MM.1S (cell line): ENCODE measurements around the gene CASQ1.

Experiments
- DNase-seq: peaks from one replicate; pipeline ENCODE4 v3.0.0-alpha.2; 2015
- H2AFZ ChIP-seq: fragments of 300-600 bp; sonication (generic); 2 replicates; pipeline ENCODE4 v1.6.0; 2016; ENCODE audit warnings: antibody characterized with exemption, low read length
- H3F3A ChIP-seq: fragments of 300-600 bp; sonication (generic); 2 replicates; pipeline ENCODE4 v1.6.1; 2016; ENCODE audit warnings: mild to moderate bottlenecking, antibody characterized with exemption, low read length, moderate library complexity, mixed read lengths; ENCODE audit not compliant: insufficient read depth
- H3K27ac ChIP-seq: fragments of 300-600 bp; sonication (generic); 2 replicates; pipeline ENCODE4 v1.5.1; 2016; ENCODE audit warnings: mild to moderate bottlenecking, low read length
- H3K27me3 ChIP-seq: fragments of 300-600 bp; sonication (generic); replicated peaks from 2 replicates; pipeline ENCODE4 v1.6.0; 2016; ENCODE audit warnings: low read length; ENCODE audit not compliant: insufficient read depth
- H3K36me3 ChIP-seq: fragments of 300-600 bp; sonication (generic); replicated peaks from 2 replicates; pipeline ENCODE4 v1.6.1; 2016; ENCODE audit warnings: mild to moderate bottlenecking, low read length, mixed read lengths; ENCODE audit not compliant: insufficient read depth
- H3K4me1 ChIP-seq: fragments of 300-600 bp; sonication (generic); 2 replicates; pipeline ENCODE4 v1.6.1; 2016; ENCODE audit warnings: low read length, mixed read lengths
- H3K4me2 ChIP-seq: fragments of 300-600 bp; sonication (generic); 2 replicates; pipeline ENCODE4 v1.6.0; 2016; ENCODE audit warnings: low read depth, low read length
- H3K4me3 ChIP-seq: fragments of 300-600 bp; sonication (generic); 2 replicates; pipeline ENCODE4 v1.5.1; 2016; ENCODE audit warnings: low read length, mixed read lengths
- H3K79me2 ChIP-seq: fragments of 300-600 bp; sonication (generic); 2 replicates; pipeline ENCODE4 v1.6.1; 2016; ENCODE audit warnings: mixed run types, low read length, mixed read lengths
- H3K9ac ChIP-seq: fragments of 300-600 bp; sonication (generic); 2 replicates; pipeline ENCODE4 v1.6.1; 2016; ENCODE audit warnings: low read length, mixed read lengths
- H3K9me2 ChIP-seq: fragments of 300-600 bp; sonication (generic); replicated peaks from 2 replicates; pipeline ENCODE4 v1.6.1; 2016; ENCODE audit warnings: mild to moderate bottlenecking, low read length, mixed read lengths; ENCODE audit not compliant: insufficient read depth
- H3K9me3 ChIP-seq: fragments of 300-600 bp; sonication (generic); replicated peaks from 2 replicates; pipeline ENCODE4 v1.6.1; 2016; ENCODE audit warnings: mild to moderate bottlenecking, low read length, mixed read lengths; ENCODE audit not compliant: insufficient read depth
- H4K20me1 ChIP-seq: fragments of 300-600 bp; sonication (generic); 2 replicates; pipeline ENCODE4 v1.6.1; 2016; ENCODE audit warnings: mild to moderate bottlenecking, low read length, moderate library complexity, mixed read lengths; ENCODE audit not compliant: insufficient read depth
- EZH2 ChIP-seq: fragments of 300-600 bp; sonication (generic); optimal IDR thresholded peaks from 2 replicates; pipeline ENCODE3; 2017; ENCODE audit warnings: low read depth, mild to moderate bottlenecking, antibody characterized with exemption, low read length, mixed read lengths
- EZH2phosphoT487 ChIP-seq: fragments of 300-600 bp; sonication (generic); IDR thresholded peaks from 2 replicates; pipeline ENCODE4 v1.6.1; 2018; ENCODE audit warnings: antibody characterized with exemption, low read length
- TF ChIP-seq, protein P1 (sequence below): fragments of 300-600 bp; sonication (generic); IDR thresholded peaks from 2 replicates; pipeline ENCODE4 v1.5.1; 2016; ENCODE audit warnings: antibody characterized with exemption, low read length, mixed read lengths

The CASQ1 gene

DNA sequence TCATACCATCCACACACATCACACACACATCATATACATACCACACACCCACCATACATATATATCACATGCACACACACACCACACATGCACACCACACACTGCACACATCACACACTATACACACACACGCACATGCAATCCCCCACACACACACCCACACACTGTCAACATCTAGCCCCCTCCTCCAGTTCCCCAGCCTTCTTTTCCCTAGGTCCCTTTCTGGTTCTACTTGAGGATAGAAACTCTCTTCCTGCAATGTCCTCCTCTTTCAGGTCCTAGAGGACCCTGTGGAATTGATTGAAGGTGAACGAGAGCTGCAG, 4.3 kb downstream of the CASQ1 start:
- H3K9ac ChIP-seq, result no peak overlapping the region
- no peak overlapping the region for H2AFZ ChIP-seq
- H4K20me1 ChIP-seq, result no peaks in the 10 kb centered on the region
- no peak for DNase-seq
- no peak overlapping the region for H3K4me3 ChIP-seq
- H3K4me1 ChIP-seq, result peaks cover 7% of the 10 kb centered on the region; the same call in 1 of the 2 replicates
- H3K4me2 ChIP-seq, result no peak overlapping the region
- H3K9me3 ChIP-seq, result no peaks in the 10 kb centered on the region
- H3K27ac ChIP-seq, result no peak overlapping the region
- H3K9me2 ChIP-seq, result no peaks in the 10 kb centered on the region
- TF ChIP-seq EZH2phosphoT487, result no peak
- TF ChIP-seq EZH2, result no peak
- TF ChIP-seq, protein P1, sequence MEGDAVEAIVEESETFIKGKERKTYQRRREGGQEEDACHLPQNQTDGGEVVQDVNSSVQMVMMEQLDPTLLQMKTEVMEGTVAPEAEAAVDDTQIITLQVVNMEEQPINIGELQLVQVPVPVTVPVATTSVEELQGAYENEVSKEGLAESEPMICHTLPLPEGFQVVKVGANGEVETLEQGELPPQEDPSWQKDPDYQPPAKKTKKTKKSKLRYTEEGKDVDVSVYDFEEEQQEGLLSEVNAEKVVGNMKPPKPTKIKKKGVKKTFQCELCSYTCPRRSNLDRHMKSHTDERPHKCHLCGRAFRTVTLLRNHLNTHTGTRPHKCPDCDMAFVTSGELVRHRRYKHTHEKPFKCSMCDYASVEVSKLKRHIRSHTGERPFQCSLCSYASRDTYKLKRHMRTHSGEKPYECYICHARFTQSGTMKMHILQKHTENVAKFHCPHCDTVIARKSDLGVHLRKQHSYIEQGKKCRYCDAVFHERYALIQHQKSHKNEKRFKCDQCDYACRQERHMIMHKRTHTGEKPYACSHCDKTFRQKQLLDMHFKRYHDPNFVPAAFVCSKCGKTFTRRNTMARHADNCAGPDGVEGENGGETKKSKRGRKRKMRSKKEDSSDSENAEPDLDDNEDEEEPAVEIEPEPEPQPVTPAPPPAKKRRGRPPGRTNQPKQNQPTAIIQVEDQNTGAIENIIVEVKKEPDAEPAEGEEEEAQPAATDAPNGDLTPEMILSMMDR, result no peak
- H3K36me3 ChIP-seq, result no peaks in the 10 kb centered on the region
- H3F3A ChIP-seq, result no peaks in the 10 kb centered on the region
- H3K27me3 ChIP-seq, result no peaks in the 10 kb centered on the region
- no peaks in the 10 kb centered on the region for H3K79me2 ChIP-seq

DNA sequence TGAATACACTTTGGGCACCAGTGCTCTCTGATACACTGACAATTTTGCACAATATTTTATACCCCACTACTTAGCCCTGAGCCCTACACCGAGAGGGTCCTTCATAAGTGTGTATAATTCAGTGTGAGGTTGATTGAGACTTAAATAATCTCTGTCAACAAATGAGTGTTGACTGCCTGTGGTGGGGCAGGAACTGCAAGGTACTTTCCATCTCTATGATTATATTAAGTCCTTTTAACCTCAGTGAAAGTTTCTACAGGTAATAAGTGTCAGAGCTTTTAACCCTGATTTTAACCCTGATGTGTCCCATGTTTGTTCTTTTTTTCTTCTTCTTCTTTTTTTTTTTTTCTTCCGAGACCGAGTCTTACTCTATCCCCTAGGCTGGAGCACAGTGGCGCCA, 5.8 kb downstream of the CASQ1 start:
- H3K4me3 ChIP-seq, result no peak overlapping the region
- TF ChIP-seq, protein P1, result no peak
- TF ChIP-seq EZH2 (no peak), EZH2phosphoT487 (no peak)
- H3K79me2 ChIP-seq, result no peaks in the 10 kb centered on the region
- no peaks in the 10 kb centered on the region for H3K27me3 ChIP-seq
- H3K4me2 ChIP-seq, result peak overlapping the region; percentile 5; the same call in 1 of the 2 replicates
- no peaks in the 10 kb centered on the region for H3K9me2 ChIP-seq
- H3K9ac ChIP-seq, result no peak overlapping the region
- peak; percentile 27 for DNase-seq
- no peaks in the 10 kb centered on the region for H4K20me1 ChIP-seq
- H2AFZ ChIP-seq, result no peak overlapping the region
- H3K4me1 ChIP-seq, result peaks cover 7% of the 10 kb centered on the region; the same call in 1 of the 2 replicates
- no peaks in the 10 kb centered on the region for H3K9me3 ChIP-seq
- no peaks in the 10 kb centered on the region for H3F3A ChIP-seq
- no peaks in the 10 kb centered on the region for H3K36me3 ChIP-seq
- H3K27ac ChIP-seq, result no peak overlapping the region

DNA sequence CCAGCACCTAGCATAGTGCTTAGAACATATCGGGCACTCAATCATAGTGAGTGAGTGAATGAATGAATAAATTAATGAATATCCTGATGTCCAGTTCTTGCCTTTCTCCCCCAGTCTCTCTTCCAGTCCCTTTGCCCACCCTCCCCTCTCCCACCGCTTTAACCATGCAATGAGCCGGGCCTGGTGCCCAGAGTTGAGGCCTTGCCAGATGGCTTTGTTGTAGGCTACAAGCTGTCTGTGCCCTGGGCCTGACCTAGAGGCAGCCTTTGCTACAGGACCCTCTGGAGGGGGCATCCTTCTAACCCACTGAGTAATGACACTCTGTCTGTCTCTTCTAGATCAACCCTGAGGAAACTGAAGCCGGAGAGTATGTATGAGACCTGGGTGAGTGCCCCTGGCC, 6.9 kb downstream of the CASQ1 start:
- Histone ChIP-seq H3K27me3 (no peaks in the 10 kb centered on the region), H3K4me3 (no peak overlapping the region), H2AFZ (no peak overlapping the region), H3F3A (no peaks in the 10 kb centered on the region), H4K20me1 (no peaks in the 10 kb centered on the region), H3K9me3 (no peaks in the 10 kb centered on the region), H3K27ac (no peak overlapping the region), H3K9me2 (no peaks in the 10 kb centered on the region), H3K4me1 (peaks cover 7% of the 10 kb centered on the region; the same call in 1 of the 2 replicates), H3K36me3 (no peaks in the 10 kb centered on the region), H3K79me2 (no peaks in the 10 kb centered on the region), H3K9ac (no peak overlapping the region), H3K4me2 (no peak overlapping the region)
- no peak for DNase-seq
- TF ChIP-seq EZH2phosphoT487 (no peak), EZH2 (no peak)
- TF ChIP-seq, protein P1, result no peak
